Adrenal gland (tissue), 5 donors: ENCODE measurements around the gene KIF5A.

Experiments used
- POLR2A ChIP-seq, 2 donors: fragments of 450-650 bp; IDR thresholded peaks; one replicate each; pipeline ENCODE4 v1.6.1; 2017; ENCODE audit warnings: antibody characterized with exemption in 2 of 2, mild to moderate bottlenecking in 2 of 2, moderate library complexity in 1 of 2
- TF ChIP-seq, protein P1 (sequence below), 6 experiments: fragments of 450-650 bp in 4 of 6; fragments of 200-600 bp in 2 of 6; sonication (generic) in 1 of 6; IDR thresholded peaks; 1 replicate in 5 of 6; 2 replicates in 1 of 6; pipeline versions ENCODE4 v1.5.1 to v1.8.0; 2016 to 2021; ENCODE audit warnings: antibody characterized with exemption in 6 of 6, mild to moderate bottlenecking in 2 of 6, moderate library complexity in 1 of 6
- donor health status: DM: no; HTN: no; CAD: no.

DNA sequence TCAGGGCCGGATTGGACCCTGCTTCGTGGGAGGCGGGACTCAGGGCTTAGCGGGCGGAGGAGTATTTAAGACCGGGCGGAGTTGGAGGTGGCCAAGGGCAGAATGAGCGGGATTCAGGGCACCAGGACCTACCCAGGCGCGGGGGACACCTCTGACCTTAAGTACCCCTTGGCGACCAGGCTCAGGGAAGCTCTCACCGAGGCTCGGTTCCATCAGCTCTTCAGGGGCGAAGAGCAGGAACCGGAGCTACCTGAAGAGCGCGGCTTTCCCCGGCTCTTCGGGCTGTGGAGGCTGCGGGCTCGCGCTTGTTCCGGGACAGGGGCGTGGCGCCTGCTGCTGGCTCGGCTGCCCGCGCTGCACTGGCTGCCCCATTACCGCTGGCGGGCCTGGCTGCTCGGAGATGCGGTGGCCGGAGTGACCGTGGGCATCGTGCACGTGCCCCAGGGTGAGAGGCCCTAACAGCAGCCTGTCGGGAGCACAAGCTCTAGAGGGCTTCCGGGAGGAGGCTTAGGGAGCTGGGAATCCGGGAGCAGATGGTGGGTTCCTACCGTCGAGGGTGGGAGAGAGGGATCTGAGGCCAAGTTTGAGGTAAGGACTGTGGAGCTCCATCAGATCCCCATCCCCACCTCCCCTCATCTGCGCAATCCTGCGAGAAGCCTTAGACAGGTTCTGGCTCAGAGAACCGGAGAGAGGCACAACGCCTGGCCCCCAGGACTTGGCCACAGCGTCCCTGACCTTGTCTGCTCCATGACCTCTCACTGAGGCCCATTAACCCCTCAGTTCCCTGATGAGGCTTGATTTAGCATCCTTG lies 69.8 kb downstream of the KIF5A start:
- TF ChIP-seq, protein P1, sequence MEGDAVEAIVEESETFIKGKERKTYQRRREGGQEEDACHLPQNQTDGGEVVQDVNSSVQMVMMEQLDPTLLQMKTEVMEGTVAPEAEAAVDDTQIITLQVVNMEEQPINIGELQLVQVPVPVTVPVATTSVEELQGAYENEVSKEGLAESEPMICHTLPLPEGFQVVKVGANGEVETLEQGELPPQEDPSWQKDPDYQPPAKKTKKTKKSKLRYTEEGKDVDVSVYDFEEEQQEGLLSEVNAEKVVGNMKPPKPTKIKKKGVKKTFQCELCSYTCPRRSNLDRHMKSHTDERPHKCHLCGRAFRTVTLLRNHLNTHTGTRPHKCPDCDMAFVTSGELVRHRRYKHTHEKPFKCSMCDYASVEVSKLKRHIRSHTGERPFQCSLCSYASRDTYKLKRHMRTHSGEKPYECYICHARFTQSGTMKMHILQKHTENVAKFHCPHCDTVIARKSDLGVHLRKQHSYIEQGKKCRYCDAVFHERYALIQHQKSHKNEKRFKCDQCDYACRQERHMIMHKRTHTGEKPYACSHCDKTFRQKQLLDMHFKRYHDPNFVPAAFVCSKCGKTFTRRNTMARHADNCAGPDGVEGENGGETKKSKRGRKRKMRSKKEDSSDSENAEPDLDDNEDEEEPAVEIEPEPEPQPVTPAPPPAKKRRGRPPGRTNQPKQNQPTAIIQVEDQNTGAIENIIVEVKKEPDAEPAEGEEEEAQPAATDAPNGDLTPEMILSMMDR (IDR thresholded peaks at IDR 0.05): no peak
- TF ChIP-seq POLR2A (IDR thresholded peaks at IDR 0.05): no peak
